NCI-H187 (cell line): ENCODE data around the gene UBA6.

Source experiments
- DNase-seq, 2 experiments: peaks; one replicate each; lab custom pipeline; 2025; lab: John Stamatoyannopoulos, UW

Gene UBA6

GRCh38 chr4:67576059-67576466, 124.9 kb downstream of the UBA6 start:
- DNase-seq = no peak

- DNase-seq = peak; percentile 57 to 72
Observed at GRCh38 chr4:67575232-67576058, 125.5 kb downstream of the UBA6 start.

GRCh38 chr4:67573193-67573592, 127.8 kb downstream of the UBA6 start:
- no peak for DNase-seq

- DNase-seq = no peak
Observed at GRCh38 chr4:67571975-67572374, 129.0 kb downstream of the UBA6 start.

GRCh38 chr4:67570537-67570936, 130.4 kb downstream of the UBA6 start:
- DNase-seq = no peak

- no peak for DNase-seq
Observed at GRCh38 chr4:67568820-67569219, 132.1 kb downstream of the UBA6 start.

GRCh38 chr4:67566335-67566734, 134.6 kb downstream of the UBA6 start:
- no peak for DNase-seq

- DNase-seq = no peak
Observed at GRCh38 chr4:67565284-67565683, 135.7 kb downstream of the UBA6 start.
